HepG2 (cell line): ENCODE measurements around the gene UTP25. TPM values are rescaled to one million over a fixed set of nuclear protein-coding genes. Genes with fewer than 3 reads are reported as not detected.

ENCODE experiments used
- ATAC-seq: fragments of 200-7000 bp; cut with Tn5 transposase; 3 replicates; pipeline ENCODE4 v1.9.1; 2020; ENCODE audit warnings: mild to moderate bottlenecking, moderate library complexity
- BruUV-seq: library from RNA; stranded (reverse); fragments of 400-500 nt; replicated peaks from 2 replicates; lab custom pipeline; 2021; lab: Mats Ljungman, UMichigan
- CTCF ChIA-PET: fragments of 300-600 bp; formaldehyde crosslinking; extraction: SDS; loops from one replicate; lab custom pipeline; 2021; ENCODE audit warnings: low total read pairs, inconsistent platforms, low intra/inter-chr PET ratio; lab: Yijun Ruan, JAX
- POLR2A ChIA-PET: fragments of 350-600 bp; sonication (Branson Sonifier 250); formaldehyde crosslinking; loops from one replicate; lab custom pipeline; 2020; ENCODE audit warnings: antibody characterized with exemption, inconsistent platforms; lab: Yijun Ruan, JAX
- DNase-seq: peaks from one replicate; pipeline ENCODE4 v3.0.0-alpha.2; 2015; ENCODE audit warnings: low spot score
- FAIRE-seq: peaks from 3 replicates; lab custom pipeline; 2011; peaks lifted over from hg19 to GRCh38; lab: Jason Lieb, UNC
- H2AFZ ChIP-seq: one replicate; pipeline ENCODE4 v1.6.1; 2011; ENCODE audit warnings: low read length, inconsistent platforms
- H3K27ac ChIP-seq: fragments of 300-600 bp; 3 replicates; pipeline ENCODE4 v1.8.0; 2011; ENCODE audit warnings: mixed run types, mild to moderate bottlenecking, mixed read lengths, low read length, inconsistent platforms; ENCODE audit not compliant: insufficient read depth; ENCODE audit errors: extremely low read length
- H3K27me3 ChIP-seq, 2 experiments: fragments of 200-600 bp in 1 of 2; 2 replicates in 1 of 2; 3 replicates in 1 of 2; pipeline versions ENCODE4 v1.6.0 to v1.8.0; 2011; ENCODE audit warnings: low read length in 2 of 2, mild to moderate bottlenecking in 2 of 2, moderate library complexity in 2 of 2, inconsistent platforms in 1 of 2; ENCODE audit not compliant: insufficient read depth in 2 of 2, control insufficient read depth in 1 of 2
- H3K36me3 ChIP-seq, 2 experiments: fragments of 200-600 bp in 1 of 2; replicated peaks in 1 of 2; 2 replicates in 1 of 2; 3 replicates in 1 of 2; pipeline versions ENCODE4 v1.5.1 to v1.8.0; 2011; ENCODE audit warnings: low read length in 2 of 2, inconsistent platforms in 1 of 2; ENCODE audit not compliant: insufficient read depth in 2 of 2, control insufficient read depth in 1 of 2
- H3K4me1 ChIP-seq: 2 replicates; pipeline ENCODE4 v1.5.1; 2012; ENCODE audit warnings: low read length, inconsistent platforms; ENCODE audit not compliant: insufficient read depth
- H3K4me2 ChIP-seq: 2 replicates; pipeline ENCODE4 v1.6.0; 2011; ENCODE audit warnings: low read depth, low read length, inconsistent platforms
- H3K4me3 ChIP-seq, 3 experiments: fragments of 200-600 bp in 1 of 3; sonication (generic), shearing (Covaris generic) in 1 of 3; replicated peaks in 1 of 3; 2 replicates each; pipeline ENCODE4 v1.5.1; 2011 to 2016; ENCODE audit warnings: low read length in 3 of 3, inconsistent platforms in 2 of 3, low read depth in 2 of 3, mild to moderate bottlenecking in 2 of 3, control low read depth in 1 of 3, mixed read lengths in 1 of 3; ENCODE audit not compliant: insufficient read depth in 1 of 3
- H3K79me2 ChIP-seq: one replicate; pipeline ENCODE4 v1.6.1; 2011; ENCODE audit warnings: low read length, inconsistent platforms; ENCODE audit not compliant: insufficient read depth
- H3K9ac ChIP-seq: 2 replicates; pipeline ENCODE4 v1.6.0; 2011; ENCODE audit warnings: mild to moderate bottlenecking, low read depth, low read length, inconsistent platforms; ENCODE audit not compliant: insufficient read depth
- H3K9me3 ChIP-seq: 2 replicates; pipeline ENCODE4 v1.5.1; 2012; ENCODE audit warnings: mild to moderate bottlenecking, low read length
- H4K20me1 ChIP-seq: 2 replicates; pipeline ENCODE4 v1.6.0; 2011; ENCODE audit warnings: inconsistent platforms, mild to moderate bottlenecking, low read length, moderate library complexity; ENCODE audit not compliant: insufficient read depth
- ELF1 ChIP-seq: sonication (generic); formaldehyde crosslinking; IDR thresholded peaks from 2 replicates; pipeline ENCODE4 v1.4.0; 2020; ENCODE audit warnings: missing genetic modification reagents
- FOXK1 ChIP-seq: sonication (generic); formaldehyde crosslinking; IDR thresholded peaks from 2 replicates; pipeline ENCODE4 v1.4.0; 2020; ENCODE audit warnings: low read depth, missing genetic modification reagents, borderline replicate concordance
- PCBP1 ChIP-seq: fragments of 200-400 bp; formaldehyde crosslinking; IDR thresholded peaks from 2 replicates; pipeline ENCODE4 v1.6.1; 2017; ENCODE audit warnings: mild to moderate bottlenecking, low read depth, low read length, borderline replicate concordance
- PRMT3 ChIP-seq: sonication (generic); formaldehyde crosslinking; IDR thresholded peaks from 2 replicates; pipeline ENCODE4 v1.8.1; 2022; ENCODE audit warnings: low read depth, mild to moderate bottlenecking, moderate library complexity, missing genetic modification reagents, borderline replicate concordance
- SMARCC2 ChIP-seq: fragments of 450-650 bp; IDR thresholded peaks from 2 replicates; pipeline ENCODE4 v1.6.1; 2017; ENCODE audit warnings: antibody characterized with exemption, mild to moderate bottlenecking
- TOE1 ChIP-seq: sonication (generic); formaldehyde crosslinking; IDR thresholded peaks from 2 replicates; pipeline ENCODE4 v1.4.0; 2020; ENCODE audit warnings: mild to moderate bottlenecking, missing genetic modification reagents
- XBP1 ChIP-seq: sonication (generic); formaldehyde crosslinking; IDR thresholded peaks from 2 replicates; pipeline ENCODE4 v1.5.0; 2020; ENCODE audit warnings: missing genetic modification reagents
- ZNF766 ChIP-seq: sonication (generic); formaldehyde crosslinking; IDR thresholded peaks from 2 replicates; pipeline ENCODE4 v1.5.0; 2020; ENCODE audit warnings: missing genetic modification reagents, borderline replicate concordance
- ZNF780A ChIP-seq: sonication (generic); formaldehyde crosslinking; IDR thresholded peaks from 2 replicates; pipeline ENCODE4 v1.8.0; 2022; ENCODE audit warnings: mild to moderate bottlenecking, missing genetic modification reagents, moderate library complexity
- WGBS: methylation state at CpG from one replicate; pipeline ENCODE4 v1.1.6; 2017; ENCODE audit warnings: low lambda C conversion rate; 5-methylcytosine and 5-hydroxymethylcytosine counted together
- in situ Hi-C: cut with HindIII; loops from 2 replicates; pipeline ENCODE4 v1.10.0; 2017; ENCODE audit warnings: low pct_unique_long_range_greater_than_20kb; ENCODE audit not compliant: extremely low pct_ligation_motif_present
- intact Hi-C: fragments of 100-400 bp; cut with micrococcal nuclease; formaldehyde crosslinking; loops from one replicate; pipeline ENCODE4 v1.10.0; 2022; ENCODE audit not compliant: unreplicated experiment
- polyA plus RNA-seq, 8 experiments: library from polyadenylated mRNA; depleted of rRNA in 3 of 8; stranded (reverse) in 7 of 8; unstranded in 1 of 8; fragments of >200 nt; fragmentation: Illumina TruSeq in 4 of 8; extraction: Trizol in 4 of 8; gene quantifications; 2 replicates each; pipeline versions ENCODE4 v1.2.1 to v1.2.3, GENCODE V29; 2011 to 2016; ENCODE audit warnings: low read depth in 4 of 8, missing spikeins in 1 of 8, mixed read lengths in 1 of 8; ENCODE audit not compliant: insufficient read depth in 1 of 8
- total RNA-seq, 5 experiments: library from RNA; depleted of rRNA; stranded (reverse); fragments of >200 nt; fragmentation: Illumina TruSeq; extraction: Trizol; gene quantifications; 2 replicates each; pipeline ENCODE4 v1.2.3, GENCODE V29; 2016; ENCODE audit warnings: low read depth in 1 of 5
- TF ChIP-seq, protein P1 (sequence below): sonication (generic); formaldehyde crosslinking; IDR thresholded peaks from 2 replicates; pipeline ENCODE4 v1.5.0; 2020; ENCODE audit warnings: missing genetic modification reagents
- TF ChIP-seq, protein P2 (sequence below): sonication (generic); formaldehyde crosslinking; IDR thresholded peaks from 2 replicates; pipeline ENCODE4 v1.8.0; 2022; ENCODE audit warnings: missing genetic modification reagents, mild to moderate bottlenecking, inconsistent platforms, borderline replicate concordance
- TF ChIP-seq, protein P3 (sequence below): sonication (generic); formaldehyde crosslinking; IDR thresholded peaks from 2 replicates; pipeline ENCODE4 v1.9.0; 2021; ENCODE audit warnings: missing genetic modification reagents, borderline replicate concordance

UTP25 gene
- total and polyA plus RNA-seq, 2 of the 13 experiments (the other 11 are each of a cell fraction or from before 2014, with no cell fraction given), result 4.8 to 5.7 TPM

DNA sequence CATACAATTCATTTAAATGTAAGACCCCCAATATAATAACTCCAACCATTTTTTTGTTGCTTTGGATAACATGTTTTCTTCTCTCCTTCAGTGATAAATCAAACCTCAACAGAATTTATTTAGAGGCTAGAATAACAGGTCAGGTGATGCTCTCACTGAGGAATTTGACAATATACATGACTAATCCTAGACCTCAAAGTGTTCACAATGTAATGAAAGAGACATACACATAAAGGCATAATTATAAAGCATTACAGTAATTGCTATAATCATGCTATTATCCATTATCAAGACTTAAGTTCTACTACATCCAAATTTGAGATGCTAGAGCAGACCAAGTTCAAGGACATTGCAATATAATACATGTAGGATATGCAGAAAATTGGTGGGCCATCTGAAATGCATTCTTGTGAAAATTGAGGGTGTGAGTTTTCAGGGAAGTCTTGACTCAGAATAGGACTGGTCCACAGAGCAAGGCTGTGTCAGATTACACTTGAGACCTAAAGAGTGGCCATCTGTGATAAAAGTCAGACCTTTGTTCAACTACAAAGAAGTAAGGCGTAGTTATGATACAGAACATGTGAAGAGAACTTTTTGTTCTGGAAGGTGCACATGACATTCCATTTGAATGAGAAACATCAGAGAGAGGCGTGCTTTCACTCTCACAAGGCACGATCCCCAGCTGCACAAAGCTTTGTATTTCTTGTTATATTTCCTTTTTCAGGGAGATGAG is 45.5 kb downstream of the UTP25 start:
- H4K20me1 ChIP-seq, result no peaks in the 10 kb centered on the region
- CTCF ChIA-PET, result no interaction called here
- no peak overlapping the region for H3K27ac ChIP-seq

More for the DNA sequence above, 45.5 kb downstream of the UTP25 start:
- TF ChIP-seq ELF1 (CRISPR knock-in tag) (no peak), PRMT3 (CRISPR knock-in tag) (no peak), TOE1 (CRISPR knock-in tag) (no peak), FOXK1 (no peak), ZNF780A (no peak), ZNF766 (CRISPR knock-in tag) (no peak), SMARCC2 (no peak), PCBP1 (no peak), XBP1 (no peak)
- TF ChIP-seq, protein P1, sequence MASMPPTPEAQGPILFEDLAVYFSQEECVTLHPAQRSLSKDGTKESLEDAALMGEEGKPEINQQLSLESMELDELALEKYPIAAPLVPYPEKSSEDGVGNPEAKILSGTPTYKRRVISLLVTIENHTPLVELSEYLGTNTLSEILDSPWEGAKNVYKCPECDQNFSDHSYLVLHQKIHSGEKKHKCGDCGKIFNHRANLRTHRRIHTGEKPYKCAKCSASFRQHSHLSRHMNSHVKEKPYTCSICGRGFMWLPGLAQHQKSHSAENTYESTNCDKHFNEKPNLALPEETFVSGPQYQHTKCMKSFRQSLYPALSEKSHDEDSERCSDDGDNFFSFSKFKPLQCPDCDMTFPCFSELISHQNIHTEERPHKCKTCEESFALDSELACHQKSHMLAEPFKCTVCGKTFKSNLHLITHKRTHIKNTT (CRISPR knock-in tag), result no peak
- TF ChIP-seq, protein P2, sequence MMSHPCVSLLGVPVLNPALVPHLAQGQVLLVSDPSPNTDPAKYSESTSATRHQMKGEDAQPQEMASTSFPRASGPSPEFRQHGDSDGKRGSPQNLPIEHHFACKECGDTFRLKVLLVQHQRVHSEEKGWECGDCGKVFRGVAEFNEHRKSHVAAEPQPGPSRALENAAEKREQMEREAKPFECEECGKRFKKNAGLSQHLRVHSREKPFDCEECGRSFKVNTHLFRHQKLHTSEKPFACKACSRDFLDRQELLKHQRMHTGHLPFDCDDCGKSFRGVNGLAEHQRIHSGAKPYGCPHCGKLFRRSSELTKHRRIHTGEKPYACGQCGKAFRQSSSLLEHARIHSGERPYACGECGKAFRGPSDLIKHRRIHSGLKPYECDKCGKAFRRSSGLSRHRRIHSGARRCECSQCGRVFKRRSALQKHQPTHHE (CRISPR knock-in tag), result no peak
- TF ChIP-seq, protein P3, sequence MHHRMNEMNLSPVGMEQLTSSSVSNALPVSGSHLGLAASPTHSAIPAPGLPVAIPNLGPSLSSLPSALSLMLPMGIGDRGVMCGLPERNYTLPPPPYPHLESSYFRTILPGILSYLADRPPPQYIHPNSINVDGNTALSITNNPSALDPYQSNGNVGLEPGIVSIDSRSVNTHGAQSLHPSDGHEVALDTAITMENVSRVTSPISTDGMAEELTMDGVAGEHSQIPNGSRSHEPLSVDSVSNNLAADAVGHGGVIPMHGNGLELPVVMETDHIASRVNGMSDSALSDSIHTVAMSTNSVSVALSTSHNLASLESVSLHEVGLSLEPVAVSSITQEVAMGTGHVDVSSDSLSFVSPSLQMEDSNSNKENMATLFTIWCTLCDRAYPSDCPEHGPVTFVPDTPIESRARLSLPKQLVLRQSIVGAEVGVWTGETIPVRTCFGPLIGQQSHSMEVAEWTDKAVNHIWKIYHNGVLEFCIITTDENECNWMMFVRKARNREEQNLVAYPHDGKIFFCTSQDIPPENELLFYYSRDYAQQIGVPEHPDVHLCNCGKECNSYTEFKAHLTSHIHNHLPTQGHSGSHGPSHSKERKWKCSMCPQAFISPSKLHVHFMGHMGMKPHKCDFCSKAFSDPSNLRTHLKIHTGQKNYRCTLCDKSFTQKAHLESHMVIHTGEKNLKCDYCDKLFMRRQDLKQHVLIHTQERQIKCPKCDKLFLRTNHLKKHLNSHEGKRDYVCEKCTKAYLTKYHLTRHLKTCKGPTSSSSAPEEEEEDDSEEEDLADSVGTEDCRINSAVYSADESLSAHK (CRISPR knock-in tag), result no peak
- TF ChIP-seq, all 625 proteins: peak for 0
- FAIRE-seq, result no peak
- Histone ChIP-seq H3K9me3 (no peaks in the 10 kb centered on the region), H3K9ac (no peak overlapping the region), H3K27me3 (no peaks in the 10 kb centered on the region), H3K4me2 (no peak overlapping the region), H3K36me3 (no peaks in the 10 kb centered on the region), H3K79me2 (no peaks in the 10 kb centered on the region), H3K4me3 (no peak overlapping the region), H2AFZ (no peak overlapping the region), H3K4me1 (no peaks in the 10 kb centered on the region)
- intact Hi-C loops (no loop called here), in situ Hi-C loops (loop anchor here (25.0 kb wide), 1 partner anchor 439 kb away; no protein-coding TSS in a partner anchor)
- POLR2A ChIA-PET, result no interaction called here
- WGBS, result 8% methylated on average over 3 of the region's 3 CpGs
- ATAC-seq, result no peak
- no peak for DNase-seq
- BruUV-seq, result no TSS peak
